GM21529 (cell line): Measurements from ENCODE around the gene HSD3B7.
"Not testable (repeated sequence)": the region's sequence is repeated elsewhere in the genome, so short reads cannot be mapped to it uniquely, and the experiment has no call there.

Experiments used
- ATAC-seq: cut with Tn5 transposase; IDR thresholded peaks from one replicate; pipeline ENCODE4 v1.9.1; 2021; ENCODE audit not compliant: unreplicated experiment

Gene HSD3B7

DNA sequence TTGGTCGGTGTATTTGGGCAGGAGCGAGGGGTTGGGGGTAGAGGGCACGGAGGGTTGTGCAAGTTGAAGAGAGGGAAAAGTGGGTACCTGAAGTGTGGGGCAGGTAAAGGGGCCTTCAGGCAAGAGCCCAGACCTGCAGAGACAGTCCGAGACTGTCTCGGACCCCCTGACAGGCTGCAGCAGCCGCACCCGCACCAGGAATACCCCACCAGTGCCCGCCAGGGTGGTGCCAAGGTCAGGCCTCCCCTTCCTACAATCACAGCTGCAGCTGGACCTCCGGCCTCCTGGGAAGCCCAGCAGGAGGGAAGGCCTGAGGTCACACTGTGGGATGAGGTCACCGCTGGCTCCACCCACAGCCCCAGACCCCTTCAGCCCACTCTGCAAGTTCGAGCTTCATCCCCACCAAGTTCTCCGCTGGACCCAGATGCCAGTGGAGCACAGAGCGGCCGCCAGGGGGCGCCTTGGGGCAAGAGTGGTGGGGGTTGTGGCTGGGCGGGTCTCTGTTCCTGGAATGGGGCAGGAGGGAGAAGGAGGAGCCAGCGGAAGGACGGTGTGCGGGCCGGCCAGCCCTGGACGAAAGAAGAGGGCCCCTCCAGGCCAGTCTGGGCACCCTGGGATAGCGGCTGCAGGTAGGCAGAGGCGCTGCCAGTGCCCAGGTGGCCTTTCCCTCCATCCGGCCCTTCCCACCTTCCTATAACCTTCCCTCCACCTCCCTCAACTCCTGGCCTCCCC is at the start of gene HSD3B7:
Gene HSD3B7 (plus strand): TSS at position 539 of the 732 bp plus-strand sequence. CDS start 452 bp downstream, outside the sequence.
- ATAC-seq = peak; percentile 57

GRCh38 chr16:30937692-30938091 is 47.3 kb upstream of the HSD3B7 start:
- ATAC-seq = no peak

GRCh38 chr16:30939571-30939970 is 45.4 kb upstream of the HSD3B7 start:
- ATAC-seq = not testable (repeated sequence)

DNA sequence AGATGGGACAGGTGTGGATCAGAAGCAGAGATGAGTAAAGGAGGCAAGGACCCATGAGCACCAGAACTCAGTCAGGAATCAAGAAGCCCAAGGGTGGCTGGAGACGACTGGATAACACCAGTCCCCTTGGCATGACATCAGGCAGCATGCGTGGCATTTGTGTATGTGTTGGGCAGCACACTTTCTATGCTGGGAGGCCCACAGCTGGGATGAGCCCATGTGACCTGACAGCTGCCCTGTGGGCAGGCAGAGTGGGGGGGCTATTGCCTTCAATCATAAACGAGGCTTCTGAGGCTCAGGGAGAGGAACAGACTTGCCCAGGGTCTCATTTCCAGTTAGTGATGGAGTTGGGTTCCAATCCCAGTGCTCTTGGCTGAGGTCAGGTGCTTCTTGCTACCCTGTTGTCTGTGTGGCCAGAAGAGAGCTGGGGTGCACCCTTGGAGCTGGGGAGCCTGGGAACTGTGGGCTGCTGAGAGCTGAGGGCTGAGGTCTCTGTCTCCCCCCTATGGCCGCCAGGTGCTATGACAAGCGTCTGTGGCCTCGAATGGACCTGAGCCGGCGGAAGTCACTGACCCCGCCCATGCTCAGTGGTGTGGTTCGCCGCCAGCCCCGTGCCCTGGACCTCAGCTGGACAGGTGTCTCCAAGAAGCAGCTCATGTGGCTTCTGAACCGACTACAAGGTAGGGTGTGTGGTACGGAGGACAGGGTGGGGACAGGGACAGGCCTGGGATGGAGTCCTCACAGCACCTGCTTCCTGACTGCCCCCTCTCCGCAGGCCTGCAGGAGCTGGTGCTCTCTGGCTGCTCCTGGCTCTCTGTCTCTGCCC is 43.2 kb upstream of the HSD3B7 start:
- ATAC-seq = peak; percentile 89

DNA sequence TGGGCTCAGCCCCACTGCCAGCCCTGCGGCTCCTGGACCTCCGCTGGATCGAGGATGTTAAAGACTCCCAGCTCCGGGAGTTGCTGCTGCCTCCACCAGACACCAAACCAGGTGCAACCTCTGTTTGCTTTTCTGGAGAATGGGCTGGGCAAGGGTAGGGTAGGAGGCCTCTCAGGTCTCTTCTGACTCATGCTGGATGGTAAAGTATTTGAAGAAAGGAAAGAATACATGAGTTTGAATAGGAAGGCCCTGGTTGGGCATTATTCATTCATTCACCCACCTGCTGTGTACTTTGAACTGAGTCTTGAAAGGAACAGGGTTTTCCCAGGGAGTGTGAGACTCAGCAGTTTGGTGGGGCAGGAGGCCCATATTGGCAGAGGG is 42.6 kb upstream of the HSD3B7 start:
- no peak for ATAC-seq

- ATAC-seq = no peak
Measured at GRCh38 chr16:30944352-30944751, 40.7 kb upstream of the HSD3B7 start.

DNA sequence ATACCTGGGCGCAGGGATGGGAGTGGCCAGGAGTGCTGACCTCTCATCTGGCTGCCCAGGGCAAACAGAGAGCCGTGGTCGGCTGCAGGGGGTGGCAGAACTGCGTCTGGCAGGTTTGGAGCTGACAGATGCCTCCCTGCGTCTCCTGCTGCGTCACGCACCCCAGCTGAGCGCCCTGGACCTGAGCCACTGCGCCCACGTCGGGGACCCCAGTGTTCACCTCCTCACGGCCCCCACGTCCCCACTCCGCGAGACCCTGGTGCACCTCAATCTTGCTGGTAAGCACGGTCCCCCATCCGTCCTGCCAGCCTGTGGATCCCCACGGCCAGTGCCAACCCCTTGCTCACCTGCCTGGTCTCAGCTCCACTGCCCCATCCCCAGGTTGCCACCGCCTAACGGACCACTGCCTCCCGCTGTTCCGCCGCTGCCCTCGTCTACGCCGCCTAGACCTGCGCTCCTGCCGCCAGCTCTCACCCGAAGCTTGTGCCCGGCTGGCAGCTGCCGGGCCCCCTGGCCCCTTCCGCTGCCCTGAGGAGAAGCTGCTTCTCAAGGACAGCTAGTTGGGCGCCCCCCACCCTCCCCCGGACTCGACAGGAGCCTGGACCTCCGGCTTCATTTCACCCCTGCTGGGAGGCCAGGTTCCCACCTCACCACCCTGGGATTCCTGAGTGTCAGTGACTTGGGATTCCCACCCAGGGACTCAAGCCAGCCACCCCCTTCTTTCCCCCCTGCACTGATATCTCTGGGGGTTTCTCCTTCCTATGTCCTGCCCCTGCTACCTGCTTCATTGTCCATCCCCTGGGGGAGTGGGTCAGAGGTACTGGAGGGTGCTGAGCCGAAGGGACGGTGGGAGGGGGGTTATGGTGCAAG is 38.1 kb upstream of the HSD3B7 start:
- no peak for ATAC-seq

DNA sequence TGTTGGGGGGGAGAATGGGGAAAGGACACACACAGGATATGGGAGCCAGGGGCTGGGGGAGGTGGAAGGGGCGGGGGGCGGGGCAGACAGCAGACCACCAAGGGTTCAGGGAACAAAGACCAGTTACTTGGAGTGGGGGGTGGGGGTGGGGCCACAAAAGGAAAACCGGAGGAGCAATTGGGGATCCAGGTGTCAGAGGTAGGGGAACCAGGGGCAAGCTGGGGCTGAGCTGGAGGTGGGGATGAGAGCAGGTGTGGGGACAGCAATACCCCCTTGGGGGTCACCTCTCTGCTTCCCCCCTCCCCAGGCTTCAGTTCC is 37.5 kb upstream of the HSD3B7 start:
- no peak for ATAC-seq

DNA sequence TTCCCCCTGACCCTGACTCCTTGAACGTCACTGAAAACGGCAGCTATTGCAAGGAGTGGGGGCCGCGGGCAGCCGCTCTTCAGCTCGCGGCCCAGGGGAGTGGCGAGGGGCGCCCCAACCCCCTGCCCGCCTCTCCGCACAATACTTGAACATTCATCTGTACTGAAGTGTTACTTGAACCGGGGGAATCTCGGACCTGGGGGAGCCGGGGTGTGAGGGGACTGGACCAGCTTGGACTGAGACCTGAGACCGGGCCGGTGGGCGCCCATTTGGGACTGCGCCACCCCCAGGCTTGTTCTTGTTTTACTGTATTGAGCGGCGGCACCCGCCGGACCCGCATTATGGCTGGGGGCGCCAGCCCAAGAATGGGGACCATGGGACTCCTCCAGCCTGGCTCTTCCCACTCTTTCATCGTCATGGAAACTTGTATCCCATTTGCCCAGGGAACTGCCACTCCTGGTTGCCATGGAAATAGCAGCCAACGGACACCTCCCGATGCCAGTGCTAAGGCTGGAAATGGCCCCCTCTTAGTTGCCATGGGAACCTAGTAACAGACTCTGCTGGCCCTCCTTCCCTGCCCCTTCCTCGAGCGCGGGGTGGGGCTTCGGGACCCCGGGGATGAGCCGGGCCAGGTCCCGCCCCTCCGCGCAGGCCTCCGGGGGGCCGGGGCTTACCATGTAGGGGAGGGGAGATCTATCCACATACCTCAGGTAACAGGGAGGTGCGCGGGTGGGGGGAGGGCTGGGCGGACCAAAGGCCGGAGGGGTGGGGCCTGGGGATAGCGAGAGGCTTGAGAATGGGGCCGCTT is 36.9 kb upstream of the HSD3B7 start:
- ATAC-seq = peak; percentile 23

- ATAC-seq = peak; percentile 64
Measured at GRCh38 chr16:30948667-30949649, 36.0 kb upstream of the HSD3B7 start, which contains the start of gene ORAI3. Gene ORAI3, plus strand, starts transcription at chr16:30949068. Its CDS starts 222 bp downstream, at chr16:30949290.

DNA sequence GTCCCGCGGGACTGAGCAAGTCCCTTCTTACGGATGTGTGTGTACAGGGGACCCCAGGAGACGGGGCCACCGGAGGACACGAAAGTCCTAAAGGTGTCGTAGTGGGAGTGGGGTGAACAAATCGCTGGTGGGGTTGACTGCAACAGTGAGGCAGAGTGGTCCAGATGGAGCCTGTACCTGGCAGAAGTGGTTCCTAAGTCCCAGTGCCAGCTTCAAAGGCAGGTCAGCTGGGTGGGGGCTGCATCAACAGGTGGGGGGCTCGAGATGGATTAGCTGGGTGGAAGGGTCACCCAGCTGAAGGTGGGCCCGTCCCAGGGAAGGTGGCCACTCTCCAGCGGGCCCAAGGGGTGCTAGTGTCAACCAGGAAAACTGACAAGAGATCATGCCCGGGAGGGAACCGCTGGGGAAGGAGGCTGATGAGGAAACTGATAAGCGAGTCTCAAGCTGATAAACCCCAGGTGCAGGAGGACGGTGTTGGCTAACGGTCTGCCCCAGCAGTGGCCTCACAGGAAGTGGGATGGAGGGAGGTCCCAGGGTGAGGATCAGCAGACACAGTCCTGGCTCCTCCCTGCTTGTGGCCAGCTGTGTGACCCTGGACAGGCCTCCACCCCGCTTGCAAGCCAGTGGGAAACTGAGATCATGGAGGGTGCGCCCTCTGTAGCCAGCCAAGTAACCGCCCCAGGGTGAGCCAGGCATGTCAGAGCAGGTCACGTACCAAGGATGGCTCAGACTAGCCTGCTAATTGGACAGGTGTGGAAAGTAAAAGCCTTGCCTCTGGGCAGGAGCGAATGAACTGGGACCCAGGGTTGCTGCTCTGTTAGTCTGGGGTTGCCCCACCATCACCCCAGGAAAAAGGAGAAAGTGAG is 35.1 kb upstream of the HSD3B7 start:
- ATAC-seq = peak; percentile 53

DNA sequence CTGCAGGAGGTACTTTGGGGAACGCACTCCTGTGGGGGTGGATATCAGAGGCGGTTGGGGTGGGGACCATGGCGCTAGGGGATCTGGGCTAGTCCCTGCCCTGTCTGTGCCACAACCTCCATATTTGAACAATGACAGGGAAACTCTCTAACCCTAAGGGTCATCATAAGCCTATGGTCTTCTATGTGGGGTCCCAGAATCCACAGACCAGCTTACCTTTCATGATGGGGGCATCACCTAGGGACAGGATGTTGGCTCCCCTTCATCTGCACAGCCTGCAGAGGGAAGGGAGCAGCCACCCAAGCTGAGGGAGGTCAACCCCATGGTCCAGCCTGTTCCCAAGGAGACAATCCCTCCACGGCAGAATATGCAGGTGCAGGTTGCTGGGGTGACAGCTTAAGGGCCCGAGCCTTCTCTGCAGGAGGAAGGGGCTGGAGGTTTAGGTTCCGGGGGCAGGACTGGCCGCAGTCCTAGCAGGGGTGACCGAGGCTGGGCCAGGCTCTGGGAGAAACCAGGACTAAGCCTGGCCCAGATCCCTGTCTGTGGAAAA is 34.4 kb upstream of the HSD3B7 start:
- ATAC-seq = no peak

DNA sequence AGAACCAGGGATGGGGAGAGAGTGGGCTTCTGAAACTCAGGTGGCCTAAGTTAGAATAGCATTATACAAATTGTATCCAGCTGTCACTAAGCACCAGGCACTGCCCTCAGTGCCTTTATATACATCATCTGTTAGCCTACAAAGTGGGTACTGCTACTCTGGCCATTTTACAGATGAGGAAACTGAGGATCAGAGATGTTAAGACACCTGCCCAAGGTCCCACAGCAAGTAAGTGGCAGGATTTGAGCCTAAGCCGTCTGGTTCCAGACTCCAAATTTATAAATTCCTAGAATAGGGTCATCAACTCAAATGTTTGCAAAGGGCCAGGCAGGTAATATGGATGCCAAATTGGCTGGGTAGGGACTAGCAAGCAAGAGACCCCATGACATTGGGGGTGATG is 33.8 kb upstream of the HSD3B7 start:
- no peak for ATAC-seq

DNA sequence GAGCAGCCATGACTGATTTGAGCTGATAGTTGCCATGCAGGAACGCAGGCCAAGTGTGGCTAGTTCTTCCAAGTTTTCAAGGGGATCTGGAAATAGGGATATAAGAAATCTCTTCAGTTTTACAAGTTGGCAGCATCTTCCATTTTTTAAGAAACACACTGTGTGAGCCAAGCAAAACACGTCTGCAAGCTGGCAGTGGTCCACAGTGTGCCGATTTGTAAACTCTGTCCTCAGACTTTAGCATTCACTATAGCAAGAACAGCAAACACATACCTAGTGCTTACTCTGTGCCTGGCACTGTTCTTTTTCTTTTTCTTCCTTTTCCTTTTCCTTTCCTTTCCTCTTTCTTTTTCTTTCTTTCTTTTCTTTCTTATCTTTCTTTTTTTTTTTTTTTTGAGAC is 33.3 kb upstream of the HSD3B7 start:
- no peak for ATAC-seq

DNA sequence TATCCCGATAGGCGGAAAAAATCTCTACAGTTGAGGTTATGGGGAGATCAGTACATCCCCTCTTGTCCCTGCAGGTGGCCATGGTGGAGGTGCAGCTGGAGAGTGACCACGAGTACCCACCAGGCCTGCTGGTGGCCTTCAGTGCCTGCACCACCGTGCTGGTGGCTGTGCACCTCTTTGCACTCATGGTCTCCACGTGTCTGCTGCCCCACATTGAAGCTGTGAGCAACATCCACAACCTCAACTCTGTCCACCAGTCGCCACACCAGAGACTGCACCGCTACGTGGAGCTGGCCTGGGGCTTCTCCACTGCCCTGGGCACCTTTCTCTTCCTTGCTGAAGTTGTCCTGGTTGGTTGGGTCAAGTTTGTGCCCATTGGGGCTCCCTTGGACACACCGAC is 31.9 kb upstream of the HSD3B7 start:
- ATAC-seq = no peak

DNA sequence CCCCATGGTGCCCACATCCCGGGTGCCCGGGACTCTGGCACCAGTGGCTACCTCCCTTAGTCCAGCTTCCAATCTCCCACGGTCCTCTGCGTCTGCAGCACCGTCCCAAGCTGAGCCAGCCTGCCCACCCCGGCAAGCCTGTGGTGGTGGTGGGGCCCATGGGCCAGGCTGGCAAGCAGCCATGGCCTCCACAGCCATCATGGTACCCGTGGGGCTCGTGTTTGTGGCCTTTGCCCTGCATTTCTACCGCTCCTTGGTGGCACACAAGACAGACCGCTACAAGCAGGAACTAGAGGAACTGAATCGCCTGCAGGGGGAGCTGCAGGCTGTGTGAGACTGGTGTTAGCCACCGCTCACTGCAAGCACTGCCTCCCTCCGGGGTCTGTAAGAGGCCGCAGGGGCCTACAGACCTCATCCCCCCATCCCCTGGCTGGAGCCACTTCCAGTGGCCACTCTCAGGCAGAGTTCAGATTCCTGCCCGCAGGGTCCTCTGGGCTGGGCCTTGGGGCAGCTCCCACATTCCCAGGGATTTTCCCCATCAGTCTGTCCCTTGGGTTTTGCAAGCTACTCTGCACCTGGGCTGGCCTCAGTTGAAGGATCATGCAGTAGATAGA is 31.4 kb upstream of the HSD3B7 start:
- ATAC-seq = no peak

- no peak for ATAC-seq
Measured at GRCh38 chr16:30954993-30955392, 30.0 kb upstream of the HSD3B7 start.
